ENCODE results near the gene FOXP1.

DNA sequence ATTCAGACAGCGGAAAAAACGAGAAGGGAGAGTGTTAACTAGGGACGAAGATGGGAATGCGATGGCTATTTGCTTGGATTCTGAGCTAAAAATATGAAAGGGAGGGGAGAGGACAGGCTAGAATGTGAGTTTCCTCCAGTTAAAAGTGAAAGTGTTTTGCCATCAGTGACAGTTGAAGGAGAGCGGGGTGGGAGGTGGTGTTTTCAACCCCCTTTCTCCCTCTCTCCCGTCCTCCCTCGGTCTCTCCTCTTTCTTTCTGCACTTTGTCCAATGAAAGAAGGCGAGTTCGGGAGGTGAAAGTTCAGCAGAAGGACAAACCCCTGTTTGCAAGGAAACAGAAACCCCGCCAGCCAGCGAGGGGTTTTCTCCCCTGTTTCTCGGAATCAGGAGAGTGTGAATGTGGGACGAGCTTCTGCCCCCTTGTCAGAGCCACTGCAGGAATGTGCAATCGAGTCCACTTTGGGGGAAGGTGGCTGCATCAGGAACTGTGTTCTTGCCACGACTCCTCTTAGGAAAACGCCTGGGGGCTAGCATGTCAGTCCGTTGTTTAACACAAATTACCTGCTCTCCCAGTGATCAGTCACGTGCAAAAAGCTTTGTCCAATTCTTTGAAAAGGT lies 975 bp upstream of the FOXP1 start:
- TF ChIP-seq, protein P1, sequence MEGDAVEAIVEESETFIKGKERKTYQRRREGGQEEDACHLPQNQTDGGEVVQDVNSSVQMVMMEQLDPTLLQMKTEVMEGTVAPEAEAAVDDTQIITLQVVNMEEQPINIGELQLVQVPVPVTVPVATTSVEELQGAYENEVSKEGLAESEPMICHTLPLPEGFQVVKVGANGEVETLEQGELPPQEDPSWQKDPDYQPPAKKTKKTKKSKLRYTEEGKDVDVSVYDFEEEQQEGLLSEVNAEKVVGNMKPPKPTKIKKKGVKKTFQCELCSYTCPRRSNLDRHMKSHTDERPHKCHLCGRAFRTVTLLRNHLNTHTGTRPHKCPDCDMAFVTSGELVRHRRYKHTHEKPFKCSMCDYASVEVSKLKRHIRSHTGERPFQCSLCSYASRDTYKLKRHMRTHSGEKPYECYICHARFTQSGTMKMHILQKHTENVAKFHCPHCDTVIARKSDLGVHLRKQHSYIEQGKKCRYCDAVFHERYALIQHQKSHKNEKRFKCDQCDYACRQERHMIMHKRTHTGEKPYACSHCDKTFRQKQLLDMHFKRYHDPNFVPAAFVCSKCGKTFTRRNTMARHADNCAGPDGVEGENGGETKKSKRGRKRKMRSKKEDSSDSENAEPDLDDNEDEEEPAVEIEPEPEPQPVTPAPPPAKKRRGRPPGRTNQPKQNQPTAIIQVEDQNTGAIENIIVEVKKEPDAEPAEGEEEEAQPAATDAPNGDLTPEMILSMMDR (IDR thresholded peaks at IDR 0.05) = no peak
- TF ChIP-seq POLR2A (IDR thresholded peaks at IDR 0.05) = no peak

Measured in breast epithelium (tissue), 3 donors.